H9 (cell line): ENCODE measurements around the gene KCNK10. TPM values are rescaled to one million over a fixed set of nuclear protein-coding genes. Genes with fewer than 3 reads are reported as not detected.

Experiments
- DNase-seq: peaks from one replicate; pipeline ENCODE4 v3.0.0-alpha.2; 2017
- H2AFZ ChIP-seq: one replicate; pipeline ENCODE4 v1.6.1; 2013; ENCODE audit warnings: mild to moderate bottlenecking, low read length, control low read depth, moderate library complexity
- H2AK5ac ChIP-seq: 2 replicates; pipeline ENCODE4 v1.6.1; 2013; ENCODE audit warnings: low read length, control low read depth, mixed read lengths; ENCODE audit not compliant: insufficient read length
- H2BK120ac ChIP-seq: one replicate; pipeline ENCODE4 v1.6.1; 2013; ENCODE audit warnings: low read depth, mild to moderate bottlenecking, low read length, control low read depth, inconsistent platforms; ENCODE audit not compliant: poor library complexity, severe bottlenecking
- H2BK12ac ChIP-seq: 2 replicates; pipeline ENCODE4 v1.6.1; 2013; ENCODE audit warnings: low read length, control low read depth, mixed read lengths, low read depth; ENCODE audit not compliant: insufficient read length
- H2BK15ac ChIP-seq: 2 replicates; pipeline ENCODE4 v1.6.1; 2013; ENCODE audit warnings: low read depth, low read length, control low read depth
- H2BK20ac ChIP-seq: one replicate; pipeline ENCODE4 v1.6.1; 2013; ENCODE audit warnings: low read depth, mild to moderate bottlenecking, low read length, control low read depth, inconsistent platforms; ENCODE audit not compliant: poor library complexity, severe bottlenecking
- H2BK5ac ChIP-seq: 2 replicates; pipeline ENCODE4 v1.6.1; 2013; ENCODE audit warnings: low read length, control low read depth, mixed read lengths; ENCODE audit not compliant: insufficient read length
- H3K14ac ChIP-seq: 2 replicates; pipeline ENCODE4 v1.6.1; 2013; ENCODE audit warnings: low read length, control low read depth; ENCODE audit not compliant: insufficient read depth
- H3K18ac ChIP-seq: 2 replicates; pipeline ENCODE4 v1.6.1; 2013; ENCODE audit warnings: low read depth, mild to moderate bottlenecking, mixed read lengths, low read length, control low read depth; ENCODE audit not compliant: insufficient read length
- H3K23ac ChIP-seq: 2 replicates; pipeline ENCODE4 v1.6.1; 2013; ENCODE audit warnings: low read length, control low read depth, mixed read lengths, low read depth; ENCODE audit not compliant: insufficient read length
- H3K23me2 ChIP-seq: 2 replicates; pipeline ENCODE4 v1.6.1; 2013; ENCODE audit warnings: low read depth, mild to moderate bottlenecking, mixed read lengths, low read length, control low read depth; ENCODE audit not compliant: insufficient read length, poor library complexity, severe bottlenecking
- H3K27ac ChIP-seq: 2 replicates; pipeline ENCODE4 v1.5.1; 2013; ENCODE audit warnings: low read length, control low read depth, mixed read lengths, low read depth; ENCODE audit not compliant: insufficient read length
- H3K27me3 ChIP-seq: 2 replicates; pipeline ENCODE4 v1.6.1; 2013; ENCODE audit warnings: low read length, control low read depth, inconsistent platforms; ENCODE audit not compliant: insufficient read depth
- H3K4ac ChIP-seq: 2 replicates; pipeline ENCODE4 v1.6.1; 2013; ENCODE audit warnings: low read depth, mild to moderate bottlenecking, control low read depth, inconsistent platforms, low read length, moderate library complexity
- H3K4me1 ChIP-seq: 2 replicates; pipeline ENCODE4 v1.6.1; 2013; ENCODE audit warnings: low read length, control low read depth, inconsistent platforms; ENCODE audit not compliant: insufficient read depth
- H3K4me2 ChIP-seq: 2 replicates; pipeline ENCODE4 v1.6.1; 2013; ENCODE audit warnings: low read length, control low read depth, mixed read lengths; ENCODE audit not compliant: insufficient read length, insufficient read depth
- H3K56ac ChIP-seq: 2 replicates; pipeline ENCODE4 v1.6.1; 2013; ENCODE audit warnings: low read depth, mild to moderate bottlenecking, mixed read lengths, low read length, control low read depth; ENCODE audit not compliant: insufficient read length
- H3K79me1 ChIP-seq: 2 replicates; pipeline ENCODE4 v1.6.1; 2013; ENCODE audit warnings: low read depth, mild to moderate bottlenecking, moderate library complexity, low read length, control low read depth, inconsistent platforms; ENCODE audit not compliant: insufficient read depth, poor library complexity, severe bottlenecking
- H3K79me2 ChIP-seq: 2 replicates; pipeline ENCODE4 v1.6.1; 2013; ENCODE audit warnings: low read length, control low read depth, inconsistent platforms; ENCODE audit not compliant: insufficient read depth
- H3K9ac ChIP-seq: 2 replicates; pipeline ENCODE4 v1.6.1; 2013; ENCODE audit warnings: low read length, control low read depth, mixed read lengths; ENCODE audit not compliant: insufficient read length; ENCODE audit errors: extremely low read depth
- H3K9me3 ChIP-seq: one replicate; pipeline ENCODE4 v1.6.1; 2013; ENCODE audit warnings: low read depth, low read length, inconsistent platforms; ENCODE audit not compliant: control insufficient read depth
- H3T11ph ChIP-seq: one replicate; pipeline ENCODE4 v1.6.1; 2013; ENCODE audit warnings: mild to moderate bottlenecking, low read length, control low read depth, inconsistent platforms
- H4K20me1 ChIP-seq: one replicate; pipeline ENCODE4 v1.6.1; 2013; ENCODE audit not compliant: control insufficient read depth, insufficient read length, insufficient read depth
- H4K5ac ChIP-seq: 2 replicates; pipeline ENCODE4 v1.6.1; 2013; ENCODE audit warnings: low read depth, mild to moderate bottlenecking, mixed read lengths, low read length, control low read depth; ENCODE audit not compliant: insufficient read length
- H4K8ac ChIP-seq: replicated peaks from 2 replicates; pipeline ENCODE4 v1.6.1; 2013; ENCODE audit warnings: low read length, control low read depth, mixed read lengths, low read depth; ENCODE audit not compliant: insufficient read length
- H4K91ac ChIP-seq: 2 replicates; pipeline ENCODE4 v1.6.1; 2013; ENCODE audit warnings: low read depth, mild to moderate bottlenecking, moderate library complexity, mixed read lengths, low read length, control low read depth; ENCODE audit not compliant: insufficient read length
- H3K27ac Mint-ChIP-seq, 3 experiments: 2 replicates in 2 of 3; 3 replicates in 1 of 3; pipeline ENCODE4 v1.8.0; 2020 to 2021; ENCODE audit warnings: mixed read lengths in 3 of 3, mild to moderate bottlenecking in 1 of 3, moderate library complexity in 1 of 3
- H3K27me3 Mint-ChIP-seq: 2 replicates; pipeline ENCODE4 v1.8.0; 2021; ENCODE audit warnings: low read depth, mild to moderate bottlenecking, moderate library complexity, mixed read lengths
- H3K36me3 Mint-ChIP-seq, 3 experiments: 2 replicates in 2 of 3; 3 replicates in 1 of 3; pipeline ENCODE4 v1.8.0; 2020 to 2021; ENCODE audit warnings: low read depth in 3 of 3, mixed read lengths in 3 of 3; ENCODE audit not compliant: insufficient read depth in 1 of 3
- H3K4me1 Mint-ChIP-seq, 2 experiments: 2 replicates each; pipeline ENCODE4 v1.8.0; 2020; ENCODE audit warnings: mixed read lengths in 2 of 2
- H3K4me3 Mint-ChIP-seq, 2 experiments: 2 replicates in 1 of 2; 3 replicates in 1 of 2; pipeline ENCODE4 v1.8.0; 2020 to 2021; ENCODE audit warnings: mild to moderate bottlenecking in 2 of 2, mixed read lengths in 2 of 2, moderate library complexity in 1 of 2
- H3K9me3 Mint-ChIP-seq, 2 experiments: 2 replicates in 1 of 2; 3 replicates in 1 of 2; pipeline ENCODE4 v1.8.0; 2020; ENCODE audit warnings: mild to moderate bottlenecking in 2 of 2, mixed read lengths in 2 of 2, moderate library complexity in 1 of 2
- WGBS: extraction: QIAGEN DNeasy Blood & Tissue Kit; methylation state at CpG from one replicate; pipeline ENCODE4 v1.1.7; 2013; ENCODE audit warnings: missing lambda C conversion rate, low lambda C conversion rate, mixed read lengths; ENCODE audit not compliant: insufficient read length; ENCODE audit errors: extremely low coverage; 5-methylcytosine and 5-hydroxymethylcytosine counted together
- total RNA-seq: library from RNA; stranded (reverse); gene quantifications from 2 replicates; pipeline ENCODE4 v1.2.1, GENCODE V29; 2021
- TF ChIP-seq, protein P1 (sequence below): fragments of 200-600 bp; sonication (generic); conservative IDR thresholded peaks from 3 replicates; pipeline ENCODE4 v1.8.0; 2021; ENCODE audit warnings: antibody characterized with exemption, mild to moderate bottlenecking

The KCNK10 gene
- total RNA-seq, 1 experiment from 2014 or later: 0.33 TPM

DNA sequence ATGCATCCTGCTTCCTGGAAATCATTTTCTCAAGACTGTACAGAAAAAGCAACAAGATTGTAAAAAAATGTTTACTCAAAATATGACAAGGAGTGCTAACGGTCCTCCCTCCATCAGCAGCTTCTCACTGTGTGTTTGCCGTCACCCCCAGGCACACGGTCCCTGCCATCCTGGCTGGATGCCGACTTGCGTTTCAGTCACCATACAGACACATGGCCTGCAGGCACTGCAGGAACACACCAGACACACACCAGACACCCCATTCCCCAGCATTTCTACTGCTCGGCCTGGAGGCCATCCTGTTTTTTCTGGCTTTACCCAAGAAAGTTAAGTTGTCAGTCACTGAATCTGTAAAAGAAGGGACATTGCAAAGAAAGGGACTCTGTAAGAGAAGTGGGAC lies 10.8 kb downstream of the KCNK10 start:
- Histone ChIP-seq H4K5ac (no peak overlapping the region), H4K91ac (no peak overlapping the region), H3K4ac (no peak overlapping the region), H3K23ac (no peak overlapping the region), H2BK15ac (no peak overlapping the region), H2BK12ac (no peak overlapping the region), H3K79me2 (no peaks in the 10 kb centered on the region), H3K9ac (no peak overlapping the region), H3K56ac (no peak overlapping the region), H2BK120ac (no peak overlapping the region), H3K27me3 (peaks cover 2% of the 10 kb centered on the region; the same call in 1 of the 2 replicates), H4K20me1 (no peaks in the 10 kb centered on the region), H3K79me1 (no peaks in the 10 kb centered on the region), H3T11ph (no peak overlapping the region), H3K4me1 (no peaks in the 10 kb centered on the region), H3K23me2 (no peaks in the 10 kb centered on the region), H4K8ac (no peak overlapping the region), H2AFZ (no peak overlapping the region), H3K9me3 (no peaks in the 10 kb centered on the region), H2BK20ac (no peak overlapping the region), H2BK5ac (no peak overlapping the region), H3K18ac (no peak overlapping the region), H3K4me2 (no peak overlapping the region), H2AK5ac (no peak overlapping the region), H3K14ac (no peak overlapping the region), H3K27ac (no peak overlapping the region)
- TF ChIP-seq, protein P1, sequence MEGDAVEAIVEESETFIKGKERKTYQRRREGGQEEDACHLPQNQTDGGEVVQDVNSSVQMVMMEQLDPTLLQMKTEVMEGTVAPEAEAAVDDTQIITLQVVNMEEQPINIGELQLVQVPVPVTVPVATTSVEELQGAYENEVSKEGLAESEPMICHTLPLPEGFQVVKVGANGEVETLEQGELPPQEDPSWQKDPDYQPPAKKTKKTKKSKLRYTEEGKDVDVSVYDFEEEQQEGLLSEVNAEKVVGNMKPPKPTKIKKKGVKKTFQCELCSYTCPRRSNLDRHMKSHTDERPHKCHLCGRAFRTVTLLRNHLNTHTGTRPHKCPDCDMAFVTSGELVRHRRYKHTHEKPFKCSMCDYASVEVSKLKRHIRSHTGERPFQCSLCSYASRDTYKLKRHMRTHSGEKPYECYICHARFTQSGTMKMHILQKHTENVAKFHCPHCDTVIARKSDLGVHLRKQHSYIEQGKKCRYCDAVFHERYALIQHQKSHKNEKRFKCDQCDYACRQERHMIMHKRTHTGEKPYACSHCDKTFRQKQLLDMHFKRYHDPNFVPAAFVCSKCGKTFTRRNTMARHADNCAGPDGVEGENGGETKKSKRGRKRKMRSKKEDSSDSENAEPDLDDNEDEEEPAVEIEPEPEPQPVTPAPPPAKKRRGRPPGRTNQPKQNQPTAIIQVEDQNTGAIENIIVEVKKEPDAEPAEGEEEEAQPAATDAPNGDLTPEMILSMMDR: no peak
- H3K4me1 Mint-ChIP-seq: no peaks in the 10 kb centered on the region
- no peak for DNase-seq
- peak overlapping the region in 1 of 3 experiments; percentile 24; a peak in 1 of 7 replicates for H3K27ac Mint-ChIP-seq
- no peak overlapping the region for H3K4me3 Mint-ChIP-seq
- WGBS: no CpG with 5 or more reads among the region's 6 CpGs
- peaks cover 7% of the 10 kb centered on the region for H3K27me3 Mint-ChIP-seq
- H3K36me3 Mint-ChIP-seq: peaks cover 0 to 4% (median 0%) of the 10 kb centered on the region in 3 experiments; a peak in 2 of 7 replicates
- peaks cover 0 to 10% of the 10 kb centered on the region in 2 experiments; a peak in 3 of 5 replicates for H3K9me3 Mint-ChIP-seq
